PC-9 (cell line): ENCODE data around the gene APOE. TPM values are rescaled to one million over a fixed set of nuclear protein-coding genes. Genes with fewer than 3 reads are reported as not detected.

Experiments
- BruUV-seq: library from RNA; stranded (reverse); fragments of 400-500 nt; replicated peaks from 2 replicates; lab custom pipeline; 2021; lab: Mats Ljungman, UMichigan
- CTCF ChIA-PET: fragments of 300-600 bp; sonication (Branson Sonifier 250); formaldehyde crosslinking; loops from one replicate; lab custom pipeline; 2022; ENCODE audit warnings: antibody characterized with exemption; lab: Charles Lee
- POLR2A ChIA-PET: fragments of 300-600 bp; sonication (Branson Sonifier 250); formaldehyde crosslinking; loops from one replicate; lab custom pipeline; 2022; ENCODE audit warnings: antibody characterized with exemption; ENCODE audit not compliant: unreplicated experiment; lab: Charles Lee
- DNase-seq, 2 experiments: peaks; one replicate each; pipeline versions ENCODE4 v3.0.0 to v3.0.0-alpha.2; 2015 to 2022; ENCODE audit warnings: mixed read lengths in 1 of 2
- H2AFZ ChIP-seq: fragments of 200-600 bp; sonication (generic); 2 replicates; pipeline ENCODE4 v1.8.1; 2017; ENCODE audit warnings: antibody characterized with exemption
- H3F3A ChIP-seq: fragments of 200-600 bp; sonication (generic); 2 replicates; pipeline ENCODE4 v1.8.1; 2017; ENCODE audit warnings: antibody characterized with exemption, mild to moderate bottlenecking, low read depth; ENCODE audit not compliant: insufficient read depth
- H3K27ac ChIP-seq: fragments of 200-600 bp; sonication (generic); 2 replicates; pipeline ENCODE4 v1.6.1; 2016; ENCODE audit warnings: mixed run types
- H3K27me3 ChIP-seq: fragments of 200-600 bp; sonication (generic); 2 replicates; pipeline ENCODE4 v1.6.1; 2016; ENCODE audit warnings: low read depth, mixed run types; ENCODE audit not compliant: insufficient read depth
- H3K36me3 ChIP-seq: fragments of 200-600 bp; sonication (generic); 2 replicates; pipeline ENCODE4 v1.6.1; 2016; ENCODE audit warnings: low read depth, mixed run types
- H3K4me1 ChIP-seq: fragments of 200-600 bp; sonication (generic); replicated peaks from 2 replicates; pipeline ENCODE4 v1.6.1; 2016; ENCODE audit warnings: mixed run types; ENCODE audit not compliant: insufficient read depth
- H3K4me2 ChIP-seq: fragments of 200-600 bp; sonication (generic); 2 replicates; pipeline ENCODE4 v1.6.1; 2017; ENCODE audit warnings: mixed run types
- H3K4me3 ChIP-seq: fragments of 200-600 bp; sonication (generic); 2 replicates; pipeline ENCODE4 v1.6.1; 2016; ENCODE audit warnings: mixed run types
- H3K79me2 ChIP-seq: fragments of 200-600 bp; sonication (generic); 2 replicates; pipeline ENCODE4 v1.6.1; 2017; ENCODE audit warnings: low read depth, mixed run types
- H3K9me2 ChIP-seq: fragments of 200-600 bp; sonication (generic); 2 replicates; pipeline ENCODE4 v1.8.1; 2017; ENCODE audit warnings: mild to moderate bottlenecking; ENCODE audit not compliant: insufficient read depth
- H3K9me3 ChIP-seq: fragments of 200-600 bp; sonication (generic); 2 replicates; pipeline ENCODE4 v1.8.1; 2016; ENCODE audit warnings: low read depth; ENCODE audit not compliant: insufficient read depth
- H4K20me1 ChIP-seq: fragments of 200-600 bp; sonication (generic); 2 replicates; pipeline ENCODE4 v1.8.1; 2017; ENCODE audit not compliant: insufficient read depth
- EZH2 ChIP-seq: fragments of 200-600 bp; sonication (generic); IDR thresholded peaks from 2 replicates; pipeline ENCODE4 v1.8.0; 2017; ENCODE audit warnings: antibody characterized with exemption, low read depth
- intact Hi-C: fragments of 100-400 bp; cut with micrococcal nuclease; formaldehyde crosslinking; loops from one replicate; pipeline ENCODE4 v1.10.0; 2022; ENCODE audit not compliant: unreplicated experiment
- total RNA-seq: library from RNA; stranded (reverse); gene quantifications from 2 replicates; pipeline ENCODE4 v1.2.3, GENCODE V29; 2021
- TF ChIP-seq, protein P1 (sequence below): fragments of 200-600 bp; sonication (generic); conservative IDR thresholded peaks from 2 replicates; pipeline ENCODE4 v1.6.1; 2017; ENCODE audit warnings: mixed run types, antibody characterized with exemption, mild to moderate bottlenecking, moderate library complexity

Gene APOE
- total RNA-seq, 1 experiment from 2014 or later, result 11.5 TPM

DNA sequence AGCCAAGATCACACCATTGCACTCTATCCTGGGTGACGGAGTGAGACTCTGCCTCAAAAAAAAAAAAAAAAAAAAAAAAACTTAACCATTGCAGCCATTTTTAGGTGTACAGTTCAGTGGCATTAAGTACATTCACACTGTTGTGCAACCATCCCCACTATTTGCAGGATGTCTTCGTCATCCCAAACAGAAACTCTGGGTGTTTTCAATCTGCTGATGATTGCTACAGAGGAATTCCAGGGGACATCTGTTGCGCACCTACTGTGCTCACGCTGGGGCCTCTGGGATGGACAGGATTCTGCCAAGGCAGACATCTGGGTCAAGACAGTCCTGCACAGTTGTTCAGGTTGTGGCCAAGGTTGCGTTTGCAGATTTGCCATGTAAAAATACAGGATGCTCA lies 34.1 kb downstream of the APOE start:
- H3K79me2 ChIP-seq, result no peaks in the 10 kb centered on the region
- H3K9me2 ChIP-seq, result no peaks in the 10 kb centered on the region
- no peaks in the 10 kb centered on the region for H3K27me3 ChIP-seq
- no peaks in the 10 kb centered on the region for H3K36me3 ChIP-seq
- BruUV-seq, result no TSS peak
- no peak for TF ChIP-seq EZH2
- TF ChIP-seq, protein P1, sequence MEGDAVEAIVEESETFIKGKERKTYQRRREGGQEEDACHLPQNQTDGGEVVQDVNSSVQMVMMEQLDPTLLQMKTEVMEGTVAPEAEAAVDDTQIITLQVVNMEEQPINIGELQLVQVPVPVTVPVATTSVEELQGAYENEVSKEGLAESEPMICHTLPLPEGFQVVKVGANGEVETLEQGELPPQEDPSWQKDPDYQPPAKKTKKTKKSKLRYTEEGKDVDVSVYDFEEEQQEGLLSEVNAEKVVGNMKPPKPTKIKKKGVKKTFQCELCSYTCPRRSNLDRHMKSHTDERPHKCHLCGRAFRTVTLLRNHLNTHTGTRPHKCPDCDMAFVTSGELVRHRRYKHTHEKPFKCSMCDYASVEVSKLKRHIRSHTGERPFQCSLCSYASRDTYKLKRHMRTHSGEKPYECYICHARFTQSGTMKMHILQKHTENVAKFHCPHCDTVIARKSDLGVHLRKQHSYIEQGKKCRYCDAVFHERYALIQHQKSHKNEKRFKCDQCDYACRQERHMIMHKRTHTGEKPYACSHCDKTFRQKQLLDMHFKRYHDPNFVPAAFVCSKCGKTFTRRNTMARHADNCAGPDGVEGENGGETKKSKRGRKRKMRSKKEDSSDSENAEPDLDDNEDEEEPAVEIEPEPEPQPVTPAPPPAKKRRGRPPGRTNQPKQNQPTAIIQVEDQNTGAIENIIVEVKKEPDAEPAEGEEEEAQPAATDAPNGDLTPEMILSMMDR, result no peak
- no peaks in the 10 kb centered on the region for H4K20me1 ChIP-seq
- H3K4me1 ChIP-seq, result no peaks in the 10 kb centered on the region
- H3F3A ChIP-seq, result no peaks in the 10 kb centered on the region
- CTCF ChIA-PET, result no interaction called here
- peak in 1 of 2 experiments; percentile 49 for DNase-seq
- H3K9me3 ChIP-seq, result no peaks in the 10 kb centered on the region
- POLR2A ChIA-PET, result no interaction called here
- intact Hi-C loops, result no loop called here
- no peak overlapping the region for H3K4me2 ChIP-seq
- H3K27ac ChIP-seq, result no peak overlapping the region
- H3K4me3 ChIP-seq, result no peak overlapping the region
- H2AFZ ChIP-seq, result no peak overlapping the region

DNA sequence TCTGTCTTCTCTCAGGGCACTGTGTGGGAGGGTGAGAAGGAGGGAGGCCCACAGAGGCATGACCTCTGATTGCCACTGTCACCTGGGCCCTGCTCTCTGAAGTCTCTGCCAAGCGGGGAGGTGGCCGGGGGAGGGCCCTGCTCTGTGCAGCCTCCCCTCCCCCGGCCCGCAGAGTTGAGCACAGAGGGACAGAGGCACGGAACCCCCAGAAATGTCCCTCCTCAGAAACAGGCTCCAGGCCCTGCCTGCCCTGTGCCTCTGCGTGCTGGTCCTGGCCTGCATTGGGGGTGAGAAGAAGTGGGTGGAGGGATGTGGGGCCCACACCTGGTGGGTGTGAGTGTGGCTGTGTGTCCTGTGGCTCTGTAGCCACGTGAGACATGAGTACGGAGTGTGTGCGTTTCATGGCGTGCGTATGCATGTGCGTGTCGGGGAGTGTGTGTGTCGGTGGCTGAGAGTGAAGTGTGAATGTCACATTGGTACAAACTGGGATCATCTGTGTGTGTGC lies 36.5 kb downstream of the APOE start, which contains the start of gene APOC4:
TSS of gene APOC4 (plus strand) at position 171 of the 505 bp plus-strand sequence. CDS start at position 212, 41 bp downstream.
- Histone ChIP-seq H3K27me3 (no peaks in the 10 kb centered on the region), H2AFZ (no peak within 1 kb of the TSS), H3K4me1 (no peaks in the 10 kb centered on the region), H4K20me1 (no peaks in the 10 kb centered on the region), H3F3A (no peaks in the 10 kb centered on the region), H3K27ac (no peak within 1 kb of the TSS), H3K9me2 (no peaks in the 10 kb centered on the region), H3K4me3 (no peak within 1 kb of the TSS), H3K79me2 (no peaks in the 10 kb centered on the region), H3K9me3 (no peaks in the 10 kb centered on the region), H3K4me2 (no peak within 1 kb of the TSS), H3K36me3 (no peaks in the 10 kb centered on the region)
- intact Hi-C loops, result no loop called here
- TF ChIP-seq, protein P1, result no peak
- TF ChIP-seq EZH2, result no peak
- ChIA-PET CTCF (no interaction called here), POLR2A (no interaction called here)
- BruUV-seq, result no TSS peak
- DNase-seq, result no peak

DNA sequence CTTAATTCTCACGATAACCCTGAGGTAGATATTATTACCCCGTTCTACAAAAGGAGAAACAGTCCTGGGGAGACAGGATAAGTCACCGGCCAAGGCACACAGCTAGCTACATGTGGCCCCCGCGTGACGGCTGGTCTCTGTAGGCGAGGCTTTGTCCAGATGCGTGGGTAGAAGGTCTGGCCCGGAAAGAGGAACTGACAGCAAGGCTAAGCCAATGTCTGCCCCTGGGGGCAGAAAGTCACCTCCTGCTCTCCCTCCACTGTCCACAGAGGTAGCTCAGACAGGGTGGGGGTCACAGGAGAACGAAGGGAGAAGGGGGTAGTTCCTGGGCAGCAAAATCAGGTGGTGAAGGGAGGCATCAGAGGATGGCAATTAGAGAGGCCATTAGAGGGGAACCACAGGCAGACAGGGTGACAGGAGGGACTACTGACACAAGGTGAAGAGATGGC lies 38.2 kb downstream of the APOE start:
- Histone ChIP-seq H3K27me3 (no peaks in the 10 kb centered on the region), H3K9me2 (no peaks in the 10 kb centered on the region), H3K4me1 (no peaks in the 10 kb centered on the region), H4K20me1 (no peaks in the 10 kb centered on the region), H3F3A (no peaks in the 10 kb centered on the region), H3K36me3 (no peaks in the 10 kb centered on the region), H3K4me3 (no peak overlapping the region), H3K4me2 (no peak overlapping the region), H3K9me3 (no peaks in the 10 kb centered on the region), H2AFZ (no peak overlapping the region), H3K79me2 (no peaks in the 10 kb centered on the region), H3K27ac (no peak overlapping the region)
- POLR2A ChIA-PET, result no interaction called here
- TF ChIP-seq, protein P1, result no peak
- TF ChIP-seq EZH2, result no peak
- DNase-seq, result no peak
- CTCF ChIA-PET, result no interaction called here
- intact Hi-C loops, result no loop called here
- no TSS peak for BruUV-seq
